HG02642 (cell line): ENCODE data around the gene HES6.

Experiments used
- ATAC-seq: cut with Tn5 transposase; IDR thresholded peaks from one replicate; pipeline ENCODE4 v1.9.1; 2021; ENCODE audit warnings: mild to moderate bottlenecking; ENCODE audit not compliant: unreplicated experiment, poor library complexity

Gene HES6

DNA sequence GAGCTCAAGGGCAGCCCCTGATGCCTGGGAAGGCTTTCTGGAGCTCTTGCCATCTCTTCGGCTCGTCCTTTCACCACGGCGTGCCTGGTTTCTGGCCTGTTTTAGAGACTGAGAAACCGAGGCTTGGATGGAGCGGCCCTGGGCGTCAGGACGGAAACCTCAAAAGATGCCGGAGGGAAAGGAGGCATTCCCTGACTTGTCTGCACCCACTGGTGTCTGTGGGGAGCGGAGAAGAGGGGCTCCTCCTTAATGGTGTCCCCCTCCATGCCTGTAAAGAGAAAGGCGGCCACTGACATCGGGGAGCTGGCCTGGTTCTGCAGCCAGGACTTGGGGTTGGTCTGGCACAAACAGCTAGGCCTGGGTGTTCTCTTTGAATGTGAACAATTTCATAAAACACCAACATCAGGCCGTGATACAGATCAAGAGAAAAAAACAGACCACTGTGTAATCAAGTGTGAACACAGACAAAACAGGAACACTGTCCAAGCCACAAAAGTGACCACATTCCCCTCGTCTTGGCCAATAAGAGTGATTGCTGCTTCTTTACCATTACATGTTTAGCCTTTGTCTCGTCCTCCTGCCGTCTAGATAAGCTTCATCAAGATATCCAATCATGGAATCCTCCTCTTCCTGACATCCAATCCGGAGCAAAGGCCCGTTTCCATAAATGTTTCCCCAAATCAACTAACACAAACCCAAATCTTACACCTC lies 35.7 kb downstream of the HES6 start:
- no peak for ATAC-seq

DNA sequence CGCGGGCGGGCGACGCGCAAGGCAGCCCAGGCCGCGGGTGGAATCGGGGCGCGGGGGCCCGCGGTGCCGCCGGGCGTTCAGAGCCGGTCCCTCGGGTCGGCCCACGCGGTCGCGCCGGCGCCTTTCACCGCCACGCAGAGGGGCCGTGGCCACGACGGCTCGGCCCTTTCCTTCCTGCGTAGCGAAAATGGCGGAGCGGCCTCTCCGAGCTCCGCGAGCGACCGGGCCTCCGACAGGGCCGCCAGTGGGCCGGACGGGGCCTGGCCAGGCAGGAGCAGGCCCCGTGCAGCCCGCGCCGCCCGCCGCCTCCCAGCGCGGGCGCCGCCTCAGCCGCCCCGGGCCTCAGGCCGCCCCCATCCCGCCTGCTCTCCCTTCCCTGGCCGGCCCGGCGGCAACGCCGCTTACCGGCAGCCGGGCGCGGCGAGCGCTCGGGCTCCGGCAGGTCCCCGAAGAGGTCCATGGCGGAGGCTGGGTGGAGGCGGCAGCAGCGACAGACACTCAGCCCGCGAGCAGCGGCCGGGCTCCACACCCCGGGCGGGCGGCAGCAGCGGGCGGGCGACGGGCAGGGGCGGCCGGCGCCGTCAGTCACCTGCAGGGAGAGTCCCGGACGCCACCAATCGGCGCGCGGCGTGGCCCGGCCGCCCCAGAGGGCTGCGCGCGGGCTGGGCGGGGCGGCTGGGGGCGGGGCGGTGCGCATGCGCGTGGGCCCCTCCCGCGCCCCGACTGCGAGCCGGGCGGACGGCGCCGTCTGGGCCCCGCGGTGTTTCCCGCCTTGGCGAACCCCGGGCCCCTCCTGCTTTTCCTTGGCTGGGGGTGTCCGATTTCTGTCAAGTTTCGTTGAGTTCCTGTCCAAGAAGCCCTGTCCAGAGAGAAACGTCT lies 36.5 kb downstream of the HES6 start, which contains the start of gene ILKAP:
Gene ILKAP (minus strand): TSS at position 602 of the 879 bp plus-strand sequence. CDS start 142 bp downstream, at position 460.
- ATAC-seq: peak; percentile 96

DNA sequence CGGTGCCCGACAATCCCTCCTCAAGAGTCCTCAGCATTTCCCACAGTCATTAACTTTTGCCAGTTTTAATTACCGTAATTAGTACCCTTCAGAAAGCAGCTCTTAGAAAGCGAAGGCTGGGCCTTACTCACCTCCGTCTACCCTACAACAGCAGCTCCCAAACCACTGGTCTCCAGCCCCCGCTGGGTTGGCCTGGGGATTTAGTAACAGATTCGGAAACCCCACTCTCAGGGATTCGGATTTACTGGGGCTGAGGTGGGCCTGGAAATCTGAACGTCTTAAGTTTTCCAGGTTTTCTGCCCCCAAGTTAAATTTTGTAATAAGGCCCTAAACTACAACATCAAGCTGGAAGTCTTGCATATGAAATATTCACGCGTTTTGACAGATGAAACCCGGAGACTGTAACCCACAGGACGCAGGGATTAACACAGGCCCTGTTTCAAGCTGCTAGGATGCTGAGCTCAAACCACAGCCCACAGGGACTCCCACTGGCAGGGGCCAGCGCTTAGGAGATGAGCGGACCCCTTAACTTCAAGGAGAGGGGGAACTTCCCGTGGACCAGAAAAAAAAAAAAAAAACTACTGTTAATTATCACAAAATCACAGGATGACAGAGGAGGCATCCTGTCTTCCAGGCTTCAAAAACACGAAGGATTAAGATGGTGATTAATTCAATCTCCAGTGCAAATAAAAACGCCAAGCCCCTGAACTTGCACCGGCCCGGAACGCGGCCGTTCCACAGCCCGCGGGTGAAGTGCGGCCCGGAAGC lies 37.3 kb downstream of the HES6 start:
- no peak for ATAC-seq

DNA sequence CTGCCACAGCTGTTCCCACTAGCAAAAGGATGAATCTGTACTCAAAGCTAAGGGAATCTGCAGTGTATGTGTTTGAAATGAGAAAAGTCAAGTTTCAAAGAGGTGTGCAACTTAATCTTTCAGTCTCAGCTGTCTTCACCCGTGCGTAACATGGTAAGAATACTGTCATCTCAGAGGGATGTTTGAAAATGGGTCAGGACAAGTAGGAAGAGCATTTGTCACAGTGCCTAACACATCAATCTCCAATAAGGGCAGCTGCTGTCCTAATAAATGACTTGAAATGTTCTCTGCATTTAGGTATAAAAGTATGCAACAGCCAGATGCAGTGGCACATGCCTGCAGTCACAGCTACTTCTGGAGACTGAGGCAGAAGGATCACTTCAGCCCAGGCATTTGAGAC lies 49.4 kb downstream of the HES6 start:
- ATAC-seq: no peak
